ENCODE data around the gene SPEF2. TPM values are rescaled to one million over a fixed set of nuclear protein-coding genes. Genes with fewer than 3 reads are reported as not detected.

Gene SPEF2
- total RNA-seq, 1 experiment from 2014 or later: 8.0 TPM

- no peaks in the 10 kb centered on the region for H3K36me3 Mint-ChIP-seq (ENCODE audit: insufficient read depth, unreplicated experiment)
- H3K27me3 Mint-ChIP-seq (ENCODE audit: unreplicated experiment): no peaks in the 10 kb centered on the region
- no TSS peak for BruUV-seq (replicated peaks)
- CTCF ChIA-PET: no interaction called here
- TF ChIP-seq CTCF (IDR thresholded peaks at IDR 0.05; ENCODE audit: unreplicated experiment): no peak
- no peaks in the 10 kb centered on the region for H3K4me1 Mint-ChIP-seq (ENCODE audit: low read depth, unreplicated experiment)
- H3K9me3 Mint-ChIP-seq (ENCODE audit: low read depth, unreplicated experiment): peaks cover 5% of the 10 kb centered on the region
- H3K4me3 Mint-ChIP-seq (ENCODE audit: low read depth, unreplicated experiment): no peak overlapping the region
- DNase-seq: no peak
- intact Hi-C loops (cut with micrococcal nuclease; ENCODE audit: unreplicated experiment): no loop called here
- H3K27ac Mint-ChIP-seq (ENCODE audit: unreplicated experiment): no peak overlapping the region
Observed at GRCh38 chr5:35852084-35852734, 234.5 kb downstream of the SPEF2 start.

GRCh38 chr5:35852773-35853172, 235.1 kb downstream of the SPEF2 start:
- H3K9me3 Mint-ChIP-seq (ENCODE audit: low read depth, unreplicated experiment): peaks cover 5% of the 10 kb centered on the region
- CTCF ChIA-PET: no interaction called here
- no peak overlapping the region for H3K27ac Mint-ChIP-seq (ENCODE audit: unreplicated experiment)
- intact Hi-C loops (cut with micrococcal nuclease; ENCODE audit: unreplicated experiment): no loop called here
- no TSS peak for BruUV-seq (replicated peaks)
- H3K27me3 Mint-ChIP-seq (ENCODE audit: unreplicated experiment): no peaks in the 10 kb centered on the region
- no peaks in the 10 kb centered on the region for H3K4me1 Mint-ChIP-seq (ENCODE audit: low read depth, unreplicated experiment)
- TF ChIP-seq CTCF (IDR thresholded peaks at IDR 0.05; ENCODE audit: unreplicated experiment): no peak
- H3K4me3 Mint-ChIP-seq (ENCODE audit: low read depth, unreplicated experiment): no peak overlapping the region
- DNase-seq: no peak
- H3K36me3 Mint-ChIP-seq (ENCODE audit: insufficient read depth, unreplicated experiment): no peaks in the 10 kb centered on the region

- H3K27ac Mint-ChIP-seq (ENCODE audit: unreplicated experiment): no peak overlapping the region
- peaks cover 3% of the 10 kb centered on the region for H3K9me3 Mint-ChIP-seq (ENCODE audit: low read depth, unreplicated experiment)
- no peaks in the 10 kb centered on the region for H3K27me3 Mint-ChIP-seq (ENCODE audit: unreplicated experiment)
- CTCF ChIA-PET: interaction anchor here (0.7 kb wide), 1 partner anchor 431 kb away, joined by 3 read pairs; no protein-coding TSS in a partner anchor
- no peaks in the 10 kb centered on the region for H3K36me3 Mint-ChIP-seq (ENCODE audit: insufficient read depth, unreplicated experiment)
- intact Hi-C loops (cut with micrococcal nuclease; ENCODE audit: unreplicated experiment): no loop called here
- TF ChIP-seq CTCF (IDR thresholded peaks at IDR 0.05; ENCODE audit: unreplicated experiment): no peak
- no peak overlapping the region for H3K4me3 Mint-ChIP-seq (ENCODE audit: low read depth, unreplicated experiment)
- DNase-seq: no peak
- no peaks in the 10 kb centered on the region for H3K4me1 Mint-ChIP-seq (ENCODE audit: low read depth, unreplicated experiment)
- no TSS peak for BruUV-seq (replicated peaks)
Observed at GRCh38 chr5:35853631-35854030, 236.0 kb downstream of the SPEF2 start.

GRCh38 chr5:35854248-35854647, 236.6 kb downstream of the SPEF2 start:
- no peak for DNase-seq
- Mint-ChIP-seq H3K27me3 (ENCODE audit: unreplicated experiment) (no peaks in the 10 kb centered on the region), H3K9me3 (ENCODE audit: low read depth, unreplicated experiment) (peaks cover 3% of the 10 kb centered on the region), H3K4me3 (ENCODE audit: low read depth, unreplicated experiment) (no peak overlapping the region), H3K4me1 (ENCODE audit: low read depth, unreplicated experiment) (no peaks in the 10 kb centered on the region), H3K27ac (ENCODE audit: unreplicated experiment) (no peak overlapping the region), H3K36me3 (ENCODE audit: insufficient read depth, unreplicated experiment) (no peaks in the 10 kb centered on the region)
- TF ChIP-seq CTCF (IDR thresholded peaks at IDR 0.05; ENCODE audit: unreplicated experiment): no peak
- intact Hi-C loops (cut with micrococcal nuclease; ENCODE audit: unreplicated experiment): no loop called here
- CTCF ChIA-PET: interaction anchor here (0.7 kb wide), 1 partner anchor 432 kb away, joined by 3 read pairs; no protein-coding TSS in a partner anchor
- no TSS peak for BruUV-seq (replicated peaks)

All from Calu3 (cell line).